Aortic smooth muscle cell (primary cell): ENCODE data around the gene SMTNL1. TPM values are rescaled to one million over a fixed set of nuclear protein-coding genes. Genes with fewer than 3 reads are reported as not detected.

Experiments used
- total RNA-seq: library from RNA; depleted of rRNA; stranded (reverse); fragments of >200 nt; gene quantifications from 2 replicates; pipeline ENCODE4 v1.2.3, GENCODE V29; 2014

Gene SMTNL1, protein sequence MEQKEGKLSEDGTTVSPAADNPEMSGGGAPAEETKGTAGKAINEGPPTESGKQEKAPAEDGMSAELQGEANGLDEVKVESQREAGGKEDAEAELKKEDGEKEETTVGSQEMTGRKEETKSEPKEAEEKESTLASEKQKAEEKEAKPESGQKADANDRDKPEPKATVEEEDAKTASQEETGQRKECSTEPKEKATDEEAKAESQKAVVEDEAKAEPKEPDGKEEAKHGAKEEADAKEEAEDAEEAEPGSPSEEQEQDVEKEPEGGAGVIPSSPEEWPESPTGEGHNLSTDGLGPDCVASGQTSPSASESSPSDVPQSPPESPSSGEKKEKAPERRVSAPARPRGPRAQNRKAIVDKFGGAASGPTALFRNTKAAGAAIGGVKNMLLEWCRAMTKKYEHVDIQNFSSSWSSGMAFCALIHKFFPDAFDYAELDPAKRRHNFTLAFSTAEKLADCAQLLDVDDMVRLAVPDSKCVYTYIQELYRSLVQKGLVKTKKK
- not detected in 2 replicates for total RNA-seq

DNA sequence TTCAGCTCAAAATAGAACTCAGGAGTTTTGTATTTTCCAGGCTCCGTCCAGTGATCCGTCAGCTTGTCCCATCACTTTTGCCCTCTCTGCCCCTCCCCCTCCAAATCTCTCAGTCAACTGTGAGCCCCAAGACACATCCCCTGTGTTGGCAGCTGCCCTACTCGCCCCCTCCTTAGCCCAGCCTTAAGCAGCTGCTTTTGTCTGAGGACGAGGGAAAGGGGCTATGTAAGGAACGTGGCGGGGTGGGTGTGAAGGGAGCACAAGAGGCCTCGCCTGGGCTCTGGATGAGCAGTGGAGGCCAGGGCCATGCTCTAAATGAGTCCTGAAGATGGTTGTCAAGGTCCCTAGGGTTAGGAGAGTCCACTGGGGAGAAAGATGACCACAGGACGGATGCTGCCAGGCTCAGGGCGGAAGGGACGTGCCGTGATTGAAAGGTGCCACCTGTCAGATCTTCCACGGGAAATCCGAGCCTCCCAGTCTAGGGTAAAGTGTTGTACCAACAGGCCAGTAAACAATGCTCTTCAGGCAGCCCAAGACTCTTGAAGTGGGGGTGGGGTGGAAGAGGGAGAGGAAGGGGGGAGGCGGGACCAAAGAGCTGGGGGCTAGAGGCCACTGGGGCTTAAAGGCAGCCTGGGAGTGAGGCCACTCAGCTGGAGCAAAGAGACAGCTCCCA is at the start of gene SMTNL1:
Gene SMTNL1, plus strand, starts transcription at position 649 of the 673 bp plus-strand sequence. CDS start 5,048 bp downstream, outside the sequence.

DNA sequence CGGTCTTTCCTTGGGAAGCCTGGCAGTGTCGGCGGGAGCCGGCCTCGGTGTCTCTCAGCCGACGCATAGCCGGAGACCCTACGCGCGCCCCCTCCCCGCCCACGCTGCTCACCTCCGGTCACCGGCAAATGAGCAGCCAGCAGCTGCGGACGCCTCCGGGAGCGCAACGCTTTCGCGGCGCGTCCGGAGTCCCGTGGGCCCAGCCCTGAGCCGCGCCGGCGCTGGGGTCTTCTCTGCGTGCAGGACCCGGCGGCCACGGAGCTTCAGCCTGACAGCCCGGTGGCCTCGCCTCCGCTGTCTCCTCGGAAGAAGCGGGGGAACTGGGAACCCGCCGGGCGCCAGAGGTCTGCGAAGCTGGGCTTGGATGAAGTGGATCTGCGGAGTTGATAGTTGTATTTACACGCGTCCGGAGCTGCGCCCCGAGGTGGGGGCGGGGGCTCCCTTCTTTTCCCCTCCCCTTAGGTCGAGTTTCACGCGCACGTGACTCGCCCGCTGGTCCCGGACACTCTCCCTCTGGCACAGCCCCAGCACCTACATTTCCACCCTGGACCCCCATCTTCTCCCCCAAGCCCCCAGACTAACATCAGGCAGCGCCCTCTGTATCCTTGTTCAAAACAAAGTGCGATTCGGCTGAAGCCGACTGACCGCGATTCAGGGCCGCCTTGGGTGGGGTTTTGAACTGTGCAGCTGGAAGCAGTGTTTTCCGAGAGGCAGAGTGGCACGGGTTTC is 21.9 kb upstream of the SMTNL1 start, which contains the start of gene SLC43A1:
Gene SLC43A1, minus strand, starts transcription at position 371 of the 729 bp plus-strand sequence. CDS start 1,591 bp downstream, outside the sequence.

DNA sequence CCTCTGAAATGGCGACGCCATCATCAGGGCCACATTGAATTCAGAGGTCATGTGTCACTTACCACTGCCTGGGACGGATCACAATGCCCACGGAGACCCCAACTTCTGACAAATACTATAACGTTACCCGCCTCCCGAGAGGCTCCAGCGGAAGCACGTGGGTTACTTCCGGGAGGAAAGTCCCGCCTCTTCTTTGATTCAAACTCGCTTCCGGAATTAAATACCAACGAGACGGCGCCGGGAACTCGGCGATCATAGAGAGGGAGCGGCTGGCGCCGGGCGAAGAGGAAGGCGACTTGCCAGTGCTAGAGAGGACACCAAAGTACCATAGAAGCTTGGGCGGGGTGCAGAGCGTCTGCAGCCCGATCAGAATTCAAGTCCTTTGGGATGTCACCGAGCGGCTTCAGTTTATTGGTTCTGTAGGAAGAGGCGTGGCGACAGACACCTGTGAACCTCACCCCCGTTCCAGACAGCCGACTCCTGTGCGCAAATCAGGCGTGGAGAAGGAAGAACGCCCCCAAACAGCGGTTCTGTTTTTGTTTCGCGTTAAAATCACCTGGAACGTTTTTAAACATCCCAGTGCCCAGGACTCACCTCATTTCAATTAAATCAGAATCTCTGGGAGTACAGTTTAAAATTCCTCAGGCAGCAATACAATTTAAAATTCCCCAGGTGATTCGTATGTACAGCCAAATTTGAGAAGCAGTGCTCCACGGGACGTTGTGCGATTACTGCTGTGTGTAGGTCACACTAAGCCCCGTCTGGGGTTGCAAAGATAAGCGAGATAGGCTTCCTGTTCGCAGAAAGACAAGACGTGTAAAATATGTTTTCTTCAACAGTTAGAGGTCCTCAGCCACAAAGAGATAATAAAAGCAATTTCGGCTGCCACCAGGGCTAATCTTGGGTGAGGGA is 6.5 kb upstream of the SMTNL1 start, which contains the start of gene TIMM10:
Gene TIMM10, minus strand, starts transcription at position 159 of the 912 bp plus-strand sequence. CDS start 565 bp downstream, outside the sequence.

DNA sequence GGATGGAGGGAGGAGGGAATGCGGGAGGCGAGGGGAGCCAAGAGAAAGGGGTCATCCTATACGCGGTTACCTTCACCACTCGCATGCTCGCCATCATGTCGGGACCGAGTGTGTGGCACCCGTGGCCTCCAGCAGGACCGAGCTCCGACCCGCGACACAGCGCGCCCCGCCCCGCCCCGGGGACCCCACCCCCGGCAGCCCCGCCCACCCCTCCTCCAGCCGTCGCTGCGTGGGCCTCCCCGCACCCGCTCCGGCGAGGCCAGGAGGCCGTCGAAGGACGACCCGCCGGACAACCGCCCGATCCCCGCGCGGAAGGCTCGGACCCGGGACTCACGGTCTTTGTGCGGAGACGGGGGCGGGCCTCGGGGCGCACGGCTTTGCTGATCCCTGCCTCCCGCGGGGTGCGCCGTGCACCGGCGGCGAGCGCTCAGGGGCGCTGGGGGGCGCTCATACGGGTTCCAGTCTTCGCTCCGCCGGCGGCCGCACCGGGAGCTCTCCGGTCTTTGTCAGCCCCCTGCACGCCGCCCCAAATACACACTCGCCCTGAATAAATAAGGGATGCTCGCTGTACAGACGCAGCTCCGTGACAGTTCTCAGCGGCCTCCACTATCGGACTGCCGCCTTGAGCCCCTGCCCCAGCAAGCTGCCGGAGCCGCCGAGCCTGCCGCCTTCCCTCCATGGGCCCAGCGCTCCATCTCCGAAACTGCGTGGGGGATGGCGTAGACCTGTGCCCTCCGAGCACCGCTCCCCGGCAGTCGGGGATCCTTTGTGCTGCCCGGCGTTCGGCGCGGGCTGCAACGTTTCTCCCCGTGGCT is 30.3 kb downstream of the SMTNL1 start, which contains the start of gene UBE2L6:
Gene UBE2L6, minus strand, starts transcription at position 158 of the 815 bp plus-strand sequence. Its CDS starts 61 bp downstream, at position 97.

DNA sequence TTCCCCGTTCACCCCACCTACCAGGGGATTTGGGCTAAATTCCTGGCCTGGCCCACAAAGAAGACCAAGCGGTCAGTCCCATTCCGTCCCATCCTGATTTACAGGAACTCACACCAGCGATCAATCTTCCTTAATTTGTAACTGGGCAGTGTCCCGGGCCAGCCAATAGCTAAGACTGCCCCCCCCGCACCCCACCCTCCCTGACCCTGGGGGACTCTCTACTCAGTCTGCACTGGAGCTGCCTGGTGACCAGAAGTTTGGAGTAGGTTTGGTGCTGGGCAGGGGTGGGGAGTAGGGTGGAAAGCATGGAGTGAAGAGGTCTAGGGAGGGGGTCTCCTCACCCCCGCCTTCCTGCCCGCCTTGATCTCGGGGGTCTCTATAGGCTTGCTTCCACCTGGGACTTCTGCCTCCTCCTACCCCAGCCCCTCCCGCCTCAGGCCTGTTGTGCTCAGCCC is 60.1 kb downstream of the SMTNL1 start, which contains the start of gene SERPING1:
Gene SERPING1, plus strand, starts transcription at position 225 of the 455 bp plus-strand sequence. CDS start 586 bp downstream, outside the sequence.

Other genes starting within 250 kb of the SMTNL1 start
- gene TNKS1BP1, start 212.6 kb upstream of the SMTNL1 start, total RNA-seq: 57.5 and 73.6 TPM in 2 replicates
- 63.7 and 83.0 TPM in 2 replicates for gene SSRP1, start 201.7 kb upstream of the SMTNL1 start, total RNA-seq
- gene P2RX3, start 199.2 kb upstream of the SMTNL1 start, total RNA-seq: not detected in 2 replicates
- not detected in 2 replicates for gene PRG3, start 156.4 kb upstream of the SMTNL1 start, total RNA-seq
- gene PRG2, start 146.9 kb upstream of the SMTNL1 start, total RNA-seq: not detected in 2 replicates
- 10.3 and 16.4 TPM in 2 replicates for gene SLC43A3, start 110.5 kb upstream of the SMTNL1 start, total RNA-seq
- gene RTN4RL2, start 77.1 kb upstream of the SMTNL1 start, total RNA-seq: not detected in 2 replicates
- gene SLC43A1, start 21.9 kb upstream of the SMTNL1 start, total RNA-seq: 6.2 and 8.3 TPM in 2 replicates
- gene TIMM10, start 6.8 kb upstream of the SMTNL1 start, total RNA-seq: 50.9 and 68.6 TPM in 2 replicates
- 44.3 and 44.8 TPM in 2 replicates for gene UBE2L6, start 30.1 kb downstream of the SMTNL1 start, total RNA-seq
- gene SERPING1, start 60.1 kb downstream of the SMTNL1 start, total RNA-seq: 6.3 and 9.5 TPM in 2 replicates
- gene YPEL4, start 112.3 kb downstream of the SMTNL1 start, total RNA-seq: 0.79 and 1.4 TPM in 2 replicates
- 11.8 and 14.9 TPM in 2 replicates for gene CLP1, start 120.2 kb downstream of the SMTNL1 start, total RNA-seq
- 30.7 and 33.3 TPM in 2 replicates for gene ZDHHC5, start 130.5 kb downstream of the SMTNL1 start, total RNA-seq
- 17.5 and 20.9 TPM in 2 replicates for gene MED19, start 174.6 kb downstream of the SMTNL1 start, total RNA-seq
- 50.0 and 65.5 TPM in 2 replicates for gene TMX2, start 175.0 kb downstream of the SMTNL1 start, total RNA-seq
- gene SELENOH, start 203.9 kb downstream of the SMTNL1 start, total RNA-seq: 61.3 and 74.1 TPM in 2 replicates
- gene BTBD18, start 214.2 kb downstream of the SMTNL1 start, total RNA-seq: not detected in 2 replicates
- gene CTNND1, start 224.2 kb downstream of the SMTNL1 start, total RNA-seq: 94.1 and 118 TPM in 2 replicates